ENCODE measurements around the gene STAG3.
"Not testable (repeated sequence)": the region's sequence is repeated elsewhere in the genome, so short reads cannot be mapped to it uniquely, and the experiment has no call there.

Gene STAG3, protein sequence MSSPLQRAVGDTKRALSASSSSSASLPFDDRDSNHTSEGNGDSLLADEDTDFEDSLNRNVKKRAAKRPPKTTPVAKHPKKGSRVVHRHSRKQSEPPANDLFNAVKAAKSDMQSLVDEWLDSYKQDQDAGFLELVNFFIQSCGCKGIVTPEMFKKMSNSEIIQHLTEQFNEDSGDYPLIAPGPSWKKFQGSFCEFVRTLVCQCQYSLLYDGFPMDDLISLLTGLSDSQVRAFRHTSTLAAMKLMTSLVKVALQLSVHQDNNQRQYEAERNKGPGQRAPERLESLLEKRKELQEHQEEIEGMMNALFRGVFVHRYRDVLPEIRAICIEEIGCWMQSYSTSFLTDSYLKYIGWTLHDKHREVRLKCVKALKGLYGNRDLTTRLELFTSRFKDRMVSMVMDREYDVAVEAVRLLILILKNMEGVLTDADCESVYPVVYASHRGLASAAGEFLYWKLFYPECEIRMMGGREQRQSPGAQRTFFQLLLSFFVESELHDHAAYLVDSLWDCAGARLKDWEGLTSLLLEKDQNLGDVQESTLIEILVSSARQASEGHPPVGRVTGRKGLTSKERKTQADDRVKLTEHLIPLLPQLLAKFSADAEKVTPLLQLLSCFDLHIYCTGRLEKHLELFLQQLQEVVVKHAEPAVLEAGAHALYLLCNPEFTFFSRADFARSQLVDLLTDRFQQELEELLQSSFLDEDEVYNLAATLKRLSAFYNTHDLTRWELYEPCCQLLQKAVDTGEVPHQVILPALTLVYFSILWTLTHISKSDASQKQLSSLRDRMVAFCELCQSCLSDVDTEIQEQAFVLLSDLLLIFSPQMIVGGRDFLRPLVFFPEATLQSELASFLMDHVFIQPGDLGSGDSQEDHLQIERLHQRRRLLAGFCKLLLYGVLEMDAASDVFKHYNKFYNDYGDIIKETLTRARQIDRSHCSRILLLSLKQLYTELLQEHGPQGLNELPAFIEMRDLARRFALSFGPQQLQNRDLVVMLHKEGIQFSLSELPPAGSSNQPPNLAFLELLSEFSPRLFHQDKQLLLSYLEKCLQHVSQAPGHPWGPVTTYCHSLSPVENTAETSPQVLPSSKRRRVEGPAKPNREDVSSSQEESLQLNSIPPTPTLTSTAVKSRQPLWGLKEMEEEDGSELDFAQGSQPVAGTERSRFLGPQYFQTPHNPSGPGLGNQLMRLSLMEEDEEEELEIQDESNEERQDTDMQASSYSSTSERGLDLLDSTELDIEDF

GRCh38 chr7:100177045-100178001, at the start of gene STAG3, which contains the start of gene GPC2:
TSS of gene STAG3 (plus strand) at chr7:100177918. CDS start at chr7:100180557, 2,639 bp downstream.
TSS of gene GPC2 (minus strand) at chr7:100177381. CDS start at chr7:100177199, 182 bp downstream.
- peak; percentile 97 for DNase-seq

DNA sequence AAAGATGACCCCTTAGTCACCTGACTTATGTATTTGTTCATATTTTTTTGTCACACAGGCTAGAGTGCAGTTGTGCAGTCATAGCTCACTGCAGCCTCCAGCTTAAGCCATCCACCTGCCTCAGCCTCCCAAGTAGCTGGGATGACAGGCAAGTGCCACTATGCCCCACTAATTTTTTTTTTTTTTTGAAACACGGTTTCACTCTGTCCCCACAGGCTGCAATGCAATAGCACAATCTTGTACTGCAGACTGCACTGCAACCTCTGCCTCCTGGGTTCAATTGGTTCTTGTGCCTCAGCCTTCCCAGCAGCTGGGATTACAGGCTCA, 49.1 kb upstream of the STAG3 start:
- DNase-seq, result no peak

- not testable (repeated sequence) for DNase-seq
These were observed 47.5 kb upstream of the STAG3 start for GRCh38 chr7:100130220-100130607.

DNA sequence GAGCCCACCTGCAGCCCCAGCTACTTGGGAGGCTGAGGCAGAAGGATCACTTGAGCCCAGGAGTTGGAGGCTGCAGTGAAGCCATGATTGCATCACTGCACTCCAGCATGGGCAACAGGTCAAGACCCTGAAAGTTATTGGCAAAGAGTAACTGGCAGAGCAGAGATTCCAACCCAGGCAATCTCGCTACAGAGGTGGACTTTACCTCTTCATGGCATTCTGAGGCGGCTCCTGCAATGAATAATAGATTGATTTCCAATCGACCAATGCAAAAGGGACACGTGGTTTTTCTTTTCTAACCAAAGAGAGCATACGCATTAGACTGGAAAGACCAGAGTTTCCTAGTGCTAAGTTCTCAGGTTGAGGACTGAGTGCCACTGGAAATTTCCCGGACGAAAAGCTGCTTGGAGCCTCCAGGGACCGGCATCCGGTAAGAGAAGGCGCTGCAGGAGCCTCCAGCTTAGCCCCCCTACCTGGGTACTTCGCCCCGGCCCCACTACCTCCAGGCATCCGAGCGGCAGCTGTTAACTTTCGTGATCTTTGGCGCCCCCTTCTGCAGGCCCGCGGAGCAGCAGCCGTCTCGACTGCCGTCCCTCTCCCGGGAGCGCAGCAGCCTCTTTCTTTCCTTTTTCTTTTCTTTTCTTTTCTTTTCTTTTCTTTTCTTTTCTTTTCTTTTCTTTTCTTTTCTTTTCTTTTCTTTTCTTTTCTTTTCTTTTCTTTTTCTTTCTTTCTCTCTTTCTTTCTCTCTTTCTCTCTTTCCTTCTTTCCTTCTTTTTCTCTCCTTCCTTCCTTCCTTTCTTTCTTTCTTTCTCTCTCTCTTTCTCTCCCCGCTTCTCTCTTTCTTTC, 46.9 kb upstream of the STAG3 start:
- DNase-seq, result peak; percentile 86

DNA sequence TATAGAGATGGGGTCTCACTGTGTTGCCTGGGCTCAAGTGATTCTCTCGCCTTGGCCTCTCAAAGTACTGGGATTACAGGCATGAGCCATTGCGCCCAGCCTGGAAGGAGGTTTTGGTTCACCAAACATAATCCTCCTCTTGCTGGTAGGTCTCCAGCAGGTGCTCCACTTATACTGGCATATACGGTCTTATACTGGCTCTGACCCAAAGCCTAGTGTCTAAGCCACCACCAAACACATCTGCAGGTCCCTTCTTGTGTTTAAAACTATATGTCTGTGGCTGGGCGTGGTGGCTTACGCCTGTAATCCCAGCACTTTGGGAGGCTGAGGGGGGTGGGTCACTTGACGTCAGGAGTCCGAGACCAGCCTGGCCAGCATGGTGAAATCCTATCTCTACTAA, 45.6 kb upstream of the STAG3 start:
- no peak for DNase-seq

DNA sequence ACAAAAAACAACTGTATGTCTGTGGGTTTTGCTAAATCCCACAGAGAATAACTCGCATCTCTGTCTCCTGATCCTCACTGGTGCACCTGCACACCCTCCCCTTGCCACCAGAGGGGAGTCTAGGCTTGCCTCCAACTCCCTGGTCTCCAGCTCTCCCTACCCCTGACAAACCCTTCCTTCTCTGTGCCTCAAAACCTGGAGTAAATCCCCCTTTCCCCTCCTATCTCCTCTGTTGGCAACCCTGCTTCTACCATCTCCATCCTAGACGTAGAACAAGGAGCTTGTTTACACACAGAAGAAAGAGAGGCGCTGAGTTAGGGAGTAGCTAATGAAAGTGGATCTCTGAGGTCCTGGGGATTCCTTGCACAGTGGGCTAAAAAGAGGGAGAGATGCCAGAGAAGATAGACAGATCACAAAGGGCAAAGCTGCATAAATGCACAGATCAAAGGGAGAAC, 45.0 kb upstream of the STAG3 start:
- DNase-seq, result peak; percentile 86

DNA sequence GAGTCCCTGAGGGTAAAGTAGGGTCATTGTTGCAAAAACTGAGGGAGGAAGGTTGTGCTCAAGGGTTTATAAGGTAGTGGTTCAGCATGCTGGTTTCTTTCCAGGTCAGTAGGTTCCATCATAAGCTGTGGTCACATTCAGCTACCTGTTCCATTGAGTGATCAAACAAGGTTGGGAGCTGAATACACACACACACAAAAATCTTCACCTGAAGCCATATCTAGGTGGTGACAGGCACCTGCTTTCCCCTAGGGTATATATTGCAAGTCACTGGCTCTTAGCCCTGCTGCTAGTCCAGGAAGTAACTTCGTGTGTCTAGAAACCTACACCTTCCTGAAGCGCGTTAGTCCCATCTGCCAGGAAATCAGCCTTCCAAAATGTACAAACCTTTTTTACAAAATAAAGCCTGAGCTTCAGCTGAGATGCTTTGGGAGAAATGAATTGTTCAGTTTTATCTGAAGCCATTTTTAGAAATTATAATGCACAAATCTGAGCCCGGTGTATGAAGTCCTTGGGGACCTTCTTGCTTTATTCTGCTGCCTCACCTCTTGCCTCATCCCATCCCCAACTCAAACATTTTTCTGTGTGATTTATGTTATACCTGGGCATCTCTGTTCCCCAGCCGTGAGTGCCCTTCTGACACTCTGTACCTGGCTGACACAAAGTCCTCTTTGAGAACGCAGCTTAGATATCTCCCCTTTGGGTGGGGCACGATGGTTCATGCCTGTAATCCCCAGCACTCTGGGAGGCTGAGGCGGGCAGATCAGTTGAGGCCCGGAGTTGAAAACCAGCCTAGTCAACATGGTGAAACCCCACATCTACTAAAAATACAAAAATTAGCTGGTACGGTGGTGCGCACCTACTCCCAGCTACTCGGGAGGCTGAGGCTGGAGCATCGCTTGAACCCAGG, 39.6 kb upstream of the STAG3 start:
- DNase-seq, result no peak

- peak; percentile 51 for DNase-seq
These were observed 36.2 kb upstream of the STAG3 start for GRCh38 chr7:100141555-100141949.

DNA sequence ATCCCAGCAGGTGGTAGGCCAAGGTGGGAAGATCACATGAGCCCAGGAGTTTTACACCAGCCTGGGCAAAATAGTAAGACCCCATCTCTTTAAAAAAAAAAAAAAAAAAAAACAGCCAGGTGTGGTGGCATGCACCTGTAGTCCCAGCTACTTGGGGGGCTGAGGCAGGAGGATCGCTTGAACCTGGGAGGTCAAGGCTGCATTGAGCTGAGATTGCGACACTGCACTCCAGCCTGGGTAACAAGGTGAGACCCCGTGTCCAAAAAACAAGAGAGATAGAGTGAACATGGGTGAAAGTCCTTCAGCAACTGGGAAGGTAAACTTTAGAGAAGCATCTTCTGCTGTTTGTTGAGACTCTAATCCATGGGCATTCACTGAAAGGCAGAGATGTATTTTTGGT, 35.3 kb upstream of the STAG3 start:
- DNase-seq, result no peak

DNA sequence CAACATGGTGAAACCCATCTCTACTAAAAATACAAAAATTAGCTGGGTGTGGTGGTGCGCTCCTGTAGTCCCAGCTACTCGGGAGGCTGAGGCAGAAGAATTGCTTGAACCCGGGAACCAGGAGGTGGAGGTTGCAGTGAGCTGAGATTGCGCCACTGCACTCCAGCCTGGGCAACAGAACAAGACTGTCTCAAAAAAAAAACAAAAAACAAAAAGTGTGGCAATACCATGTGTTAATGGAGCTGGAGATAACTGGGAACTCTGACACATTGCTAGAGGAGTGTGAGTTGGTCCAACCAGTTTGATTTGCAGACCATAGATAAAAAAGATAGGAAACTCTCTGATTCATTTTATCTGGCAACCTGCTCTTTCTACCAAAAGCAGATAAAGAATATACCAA, 31.4 kb upstream of the STAG3 start:
- DNase-seq, result peak; percentile 68

DNA sequence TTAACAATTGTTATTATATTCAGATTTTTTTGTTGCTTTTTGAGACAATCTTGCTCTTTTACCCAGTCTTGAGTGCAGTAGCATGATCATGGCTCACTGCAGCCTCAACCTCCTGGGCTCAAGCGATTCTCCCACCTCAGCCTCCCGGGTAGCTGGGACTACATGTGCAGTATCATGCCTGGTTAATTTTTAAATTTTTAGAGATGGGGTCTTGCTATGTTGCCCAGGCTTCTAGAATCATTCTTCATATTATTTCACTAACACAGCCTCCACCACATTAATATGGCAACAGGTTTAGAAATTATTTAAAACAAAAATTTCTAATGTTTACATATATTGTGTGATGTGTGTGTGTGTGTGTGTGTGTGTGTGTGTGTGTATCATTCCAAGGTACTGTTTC, 30.4 kb upstream of the STAG3 start:
- DNase-seq, result no peak

GRCh38 chr7:100148225-100148558, 29.5 kb upstream of the STAG3 start:
- no peak for DNase-seq

- peak; percentile 100 for DNase-seq
These were observed 29.0 kb upstream of the STAG3 start, which contains the start of gene LAMTOR4 for GRCh38 chr7:100148559-100149328. TSS of gene LAMTOR4 (plus strand) at chr7:100148918. CDS start at chr7:100148973, 55 bp downstream.

DNA sequence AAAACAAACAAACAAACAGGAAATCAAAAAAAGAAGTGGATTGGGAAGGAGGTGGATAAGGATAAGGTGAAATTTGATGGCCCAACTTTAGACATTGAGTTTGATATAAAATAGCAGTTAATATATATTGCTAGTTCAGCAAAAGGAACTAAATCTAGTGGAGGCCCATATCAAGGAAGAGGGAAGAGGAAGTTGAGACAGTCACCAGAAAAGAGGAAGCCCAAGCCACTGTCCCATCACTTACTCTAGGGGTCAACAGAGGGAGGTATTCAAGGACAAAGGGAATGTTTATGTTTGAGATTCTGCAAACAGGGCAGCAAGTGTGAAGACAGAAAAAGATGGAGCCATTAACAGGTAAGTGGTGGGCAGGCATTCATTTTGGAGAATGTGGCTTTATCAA, 25.3 kb upstream of the STAG3 start:
- DNase-seq, result peak; percentile 57

DNA sequence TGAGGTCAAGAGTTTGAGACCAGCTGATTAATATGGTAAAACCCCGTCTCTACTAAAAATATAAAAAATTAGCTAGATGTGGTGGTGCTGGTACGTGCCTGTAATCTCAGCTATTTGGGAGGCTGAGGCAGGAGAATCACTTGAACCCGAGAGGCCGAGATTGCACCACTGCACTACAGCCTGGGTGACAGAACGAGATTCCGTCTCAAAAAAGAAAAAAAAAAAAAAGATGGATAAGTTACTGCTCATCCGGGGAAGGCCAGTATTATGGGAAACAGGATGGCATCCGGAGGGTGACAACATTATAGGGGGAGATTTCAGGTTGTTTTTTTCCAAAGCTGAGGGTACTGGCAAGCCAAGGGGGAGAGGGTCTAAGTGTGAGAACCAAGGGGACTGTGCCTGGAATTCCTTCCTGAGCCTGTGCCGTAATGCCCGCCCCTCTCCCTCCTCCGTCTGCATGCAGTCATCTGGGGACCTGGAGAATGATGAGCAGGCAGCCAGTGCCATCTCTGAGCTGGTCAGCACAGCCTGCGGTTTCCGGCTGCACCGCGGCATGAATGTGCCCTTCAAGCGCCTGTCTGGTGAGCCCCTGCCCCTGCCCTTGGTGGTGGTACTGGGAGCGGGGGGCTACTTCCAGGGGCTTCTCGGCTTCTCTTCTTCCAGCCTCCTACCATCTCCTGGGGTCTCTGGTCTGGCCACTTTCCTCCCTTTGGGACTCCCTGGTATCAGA, 24.6 kb upstream of the STAG3 start:
- no peak for DNase-seq

GRCh38 chr7:100153708-100154535, 23.8 kb upstream of the STAG3 start:
- peak; percentile 75 for DNase-seq
